GM21423 (cell line): ENCODE measurements around the gene ANO5.

ENCODE experiments used
- ATAC-seq: cut with Tn5 transposase; IDR thresholded peaks from one replicate; pipeline ENCODE4 v1.9.1; 2021; ENCODE audit warnings: mild to moderate bottlenecking, moderate library complexity; ENCODE audit not compliant: unreplicated experiment

ANO5 gene

GRCh38 chr11:22192642-22193347 lies at the start of gene ANO5:
ANO5 (plus strand) TSS chr11:22193085; CDS start chr11:22193493, 408 bp downstream.
- peak; percentile 51 for ATAC-seq

GRCh38 chr11:22151649-22152197 lies 41.2 kb upstream of the ANO5 start:
- ATAC-seq, result no peak

GRCh38 chr11:22157531-22157930 lies 35.4 kb upstream of the ANO5 start:
- no peak for ATAC-seq

GRCh38 chr11:22161489-22161888 lies 31.4 kb upstream of the ANO5 start:
- ATAC-seq, result no peak

- ATAC-seq, result no peak
These were observed 30.1 kb upstream of the ANO5 start for GRCh38 chr11:22162756-22163155.

GRCh38 chr11:22163394-22163797 lies 29.5 kb upstream of the ANO5 start:
- peak; percentile 79 for ATAC-seq

- no peak for ATAC-seq
These were observed 27.8 kb upstream of the ANO5 start for GRCh38 chr11:22165087-22165486.

GRCh38 chr11:22165759-22166513 lies 26.9 kb upstream of the ANO5 start:
- no peak for ATAC-seq

- no peak for ATAC-seq
These were observed 23.1 kb upstream of the ANO5 start for GRCh38 chr11:22169833-22170232.

- no peak for ATAC-seq
These were observed 19.4 kb upstream of the ANO5 start for GRCh38 chr11:22173532-22173931.

GRCh38 chr11:22177186-22177585 lies 15.7 kb upstream of the ANO5 start:
- ATAC-seq, result no peak

- no peak for ATAC-seq
These were observed 13.3 kb upstream of the ANO5 start for GRCh38 chr11:22179626-22180025.

- no peak for ATAC-seq
These were observed 12.8 kb upstream of the ANO5 start for GRCh38 chr11:22180131-22180530.

GRCh38 chr11:22189660-22190059 lies 3.2 kb upstream of the ANO5 start:
- ATAC-seq, result no peak

- peak; percentile 40 for ATAC-seq
These were observed 1.9 kb upstream of the ANO5 start for GRCh38 chr11:22190827-22191463.

- ATAC-seq, result no peak
These were observed 620 bp upstream of the ANO5 start for GRCh38 chr11:22192289-22192641.

- peak; percentile 37 for ATAC-seq
These were observed 615 bp downstream of the ANO5 start for GRCh38 chr11:22193348-22194051.

- no peak for ATAC-seq
These were observed 1.4 kb downstream of the ANO5 start for GRCh38 chr11:22194306-22194705.

GRCh38 chr11:22194907-22195306 lies 2.0 kb downstream of the ANO5 start:
- no peak for ATAC-seq

- no peak for ATAC-seq
These were observed 4.5 kb downstream of the ANO5 start for GRCh38 chr11:22197139-22198005.
